ENCODE data around the gene APBA2.

APBA2 gene

GRCh38 chr15:28917791-28918140 lies 32.0 kb downstream of the APBA2 start:
- no peak for DNase-seq

- DNase-seq: peak; percentile 76
Measured at GRCh38 chr15:28918141-28918983, 32.6 kb downstream of the APBA2 start.

GRCh38 chr15:28919201-28919635 lies 33.4 kb downstream of the APBA2 start:
- DNase-seq: peak; percentile 3

GRCh38 chr15:28919679-28920655 lies 34.2 kb downstream of the APBA2 start:
- DNase-seq: no peak

GRCh38 chr15:28920781-28921331 lies 35.1 kb downstream of the APBA2 start:
- no peak for DNase-seq

- DNase-seq: no peak
Measured at GRCh38 chr15:28921336-28921735, 35.6 kb downstream of the APBA2 start.

GRCh38 chr15:28921919-28922706 lies 36.3 kb downstream of the APBA2 start:
- DNase-seq: no peak

GRCh38 chr15:28922707-28923012 lies 36.9 kb downstream of the APBA2 start:
- DNase-seq: no peak

- DNase-seq: no peak
Measured at GRCh38 chr15:28923726-28924280, 38.0 kb downstream of the APBA2 start.

- DNase-seq: no peak
Measured at GRCh38 chr15:28927043-28927442, 41.3 kb downstream of the APBA2 start.

GRCh38 chr15:28929200-28929599 lies 43.4 kb downstream of the APBA2 start:
- no peak for DNase-seq

GRCh38 chr15:28930011-28930410 lies 44.2 kb downstream of the APBA2 start:
- DNase-seq: no peak

GRCh38 chr15:28930476-28931291 lies 44.9 kb downstream of the APBA2 start:
- DNase-seq: no peak

- DNase-seq: no peak
Measured at GRCh38 chr15:28931828-28932227, 46.1 kb downstream of the APBA2 start.

GRCh38 chr15:28932361-28932760 lies 46.6 kb downstream of the APBA2 start:
- DNase-seq: no peak

- no peak for DNase-seq
Measured at GRCh38 chr15:28933710-28934445, 48.1 kb downstream of the APBA2 start.

GRCh38 chr15:28934645-28935044 lies 48.9 kb downstream of the APBA2 start:
- DNase-seq: no peak

- DNase-seq: no peak
Measured at GRCh38 chr15:28935316-28935715, 49.5 kb downstream of the APBA2 start.

GRCh38 chr15:28936081-28936480 lies 50.3 kb downstream of the APBA2 start:
- DNase-seq: no peak

- no peak for DNase-seq
Measured at GRCh38 chr15:28936481-28936881, 50.7 kb downstream of the APBA2 start.

- no peak for DNase-seq
Measured at GRCh38 chr15:28937271-28937670, 51.5 kb downstream of the APBA2 start.

All from SHP77 treated with DMSO at 0.1 percent for 48 hours (cell line).